Dendritic cell treated with granulocyte-macrophage colony-stimulating factor and Interleukin-4, amounts not matched to agents 40 ng/mL and 50 ng/mL, for 4 days (primary cell): Measurements from ENCODE around the gene ACKR3.

Source experiments
- H3K27ac Mint-ChIP-seq: one replicate; pipeline ENCODE4 v1.8.0; 2022; ENCODE audit warnings: mild to moderate bottlenecking, mixed read lengths
- H3K27me3 Mint-ChIP-seq: one replicate; pipeline ENCODE4 v1.8.0; 2022; ENCODE audit warnings: mild to moderate bottlenecking, mixed read lengths
- H3K36me3 Mint-ChIP-seq: one replicate; pipeline ENCODE4 v1.8.0; 2022; ENCODE audit warnings: low read depth, mixed read lengths
- H3K4me1 Mint-ChIP-seq: one replicate; pipeline ENCODE4 v1.8.0; 2022; ENCODE audit warnings: low read depth, mixed read lengths
- H3K4me3 Mint-ChIP-seq: one replicate; pipeline ENCODE4 v1.8.0; 2022; ENCODE audit warnings: mild to moderate bottlenecking, moderate library complexity, mixed read lengths
- H3K9me3 Mint-ChIP-seq: one replicate; pipeline ENCODE4 v1.8.0; 2022; ENCODE audit warnings: mixed read lengths
- intact Hi-C: fragments of 100-400 bp; cut with micrococcal nuclease; formaldehyde crosslinking; loops from one replicate; pipeline ENCODE4 v1.15.0; 2022

ACKR3 gene

GRCh38 chr2:236578411-236578846, 8.8 kb downstream of the ACKR3 start:
- H3K9me3 Mint-ChIP-seq, result no peaks in the 10 kb centered on the region
- H3K27me3 Mint-ChIP-seq, result no peaks in the 10 kb centered on the region
- intact Hi-C loops, result no loop called here
- H3K4me3 Mint-ChIP-seq, result no peak overlapping the region
- H3K27ac Mint-ChIP-seq, result no peak overlapping the region
- peaks cover 13% of the 10 kb centered on the region for H3K36me3 Mint-ChIP-seq
- H3K4me1 Mint-ChIP-seq, result no peaks in the 10 kb centered on the region

DNA sequence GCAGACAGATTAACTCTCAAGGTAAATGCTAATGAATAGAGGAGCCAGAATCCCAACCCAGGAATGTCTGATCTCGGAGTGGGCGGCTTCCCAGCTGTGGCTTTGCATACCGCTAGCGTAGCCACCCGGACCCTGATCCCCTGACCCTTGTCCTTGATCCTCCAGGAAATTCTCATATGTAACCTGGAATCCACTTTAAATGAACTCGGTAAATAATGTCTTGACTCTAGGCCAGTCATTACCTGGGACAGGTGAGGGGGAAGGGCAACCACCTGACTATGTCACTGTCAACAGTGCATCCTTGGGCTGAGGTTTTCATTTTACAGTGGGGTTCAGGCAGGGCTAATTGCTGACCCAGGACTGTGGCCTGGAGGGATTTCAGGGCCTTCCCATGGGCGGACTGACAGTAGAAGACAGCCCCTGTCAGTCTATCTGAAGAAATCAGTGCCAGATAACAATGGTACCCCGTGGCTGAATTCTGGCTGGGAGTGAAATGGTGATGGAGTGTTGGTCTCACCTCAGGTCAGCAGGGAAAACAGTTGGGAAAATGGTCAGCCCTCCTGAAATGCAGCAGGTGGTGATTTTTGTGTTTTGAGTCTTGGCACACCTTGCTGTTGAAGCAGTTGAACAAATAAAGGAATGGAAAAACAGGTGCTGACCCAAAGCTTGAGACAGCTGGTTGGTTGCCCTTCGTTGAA, 9.6 kb downstream of the ACKR3 start:
- H3K4me3 Mint-ChIP-seq, result no peak overlapping the region
- H3K4me1 Mint-ChIP-seq, result no peaks in the 10 kb centered on the region
- intact Hi-C loops, result no loop called here
- peaks cover 13% of the 10 kb centered on the region for H3K36me3 Mint-ChIP-seq
- H3K9me3 Mint-ChIP-seq, result no peaks in the 10 kb centered on the region
- H3K27me3 Mint-ChIP-seq, result no peaks in the 10 kb centered on the region
- H3K27ac Mint-ChIP-seq, result no peak overlapping the region

DNA sequence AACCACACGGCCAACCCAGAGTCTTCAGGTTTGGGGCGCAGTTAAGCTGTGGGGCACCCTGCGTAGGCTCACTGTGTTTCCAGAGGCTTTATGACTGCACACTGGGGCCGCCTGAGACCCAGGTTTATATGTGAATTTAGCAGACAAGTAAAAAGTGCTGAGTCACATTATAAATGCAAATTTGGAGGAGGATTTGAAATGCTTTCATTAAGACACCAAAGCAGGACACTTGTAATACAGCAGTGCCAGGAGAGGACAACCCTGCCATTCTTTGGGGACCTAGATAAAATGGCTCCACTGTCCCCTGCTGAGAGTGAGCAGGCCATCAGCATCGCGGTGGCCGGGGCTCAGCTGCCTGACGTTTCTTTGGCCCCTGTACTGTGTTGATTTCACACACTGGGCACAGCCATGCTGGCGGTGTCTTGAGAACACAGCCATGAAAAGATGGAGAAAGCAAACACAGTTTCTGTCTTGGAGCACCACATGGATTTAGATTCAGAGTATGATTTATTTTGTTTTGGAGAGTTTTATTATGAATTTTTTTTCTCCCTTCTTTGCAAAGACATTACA, 10.2 kb downstream of the ACKR3 start:
- Mint-ChIP-seq H3K4me1 (no peaks in the 10 kb centered on the region), H3K27ac (no peak overlapping the region), H3K4me3 (no peak overlapping the region), H3K27me3 (no peaks in the 10 kb centered on the region), H3K9me3 (no peaks in the 10 kb centered on the region), H3K36me3 (peaks cover 13% of the 10 kb centered on the region)
- intact Hi-C loops, result no loop called here

DNA sequence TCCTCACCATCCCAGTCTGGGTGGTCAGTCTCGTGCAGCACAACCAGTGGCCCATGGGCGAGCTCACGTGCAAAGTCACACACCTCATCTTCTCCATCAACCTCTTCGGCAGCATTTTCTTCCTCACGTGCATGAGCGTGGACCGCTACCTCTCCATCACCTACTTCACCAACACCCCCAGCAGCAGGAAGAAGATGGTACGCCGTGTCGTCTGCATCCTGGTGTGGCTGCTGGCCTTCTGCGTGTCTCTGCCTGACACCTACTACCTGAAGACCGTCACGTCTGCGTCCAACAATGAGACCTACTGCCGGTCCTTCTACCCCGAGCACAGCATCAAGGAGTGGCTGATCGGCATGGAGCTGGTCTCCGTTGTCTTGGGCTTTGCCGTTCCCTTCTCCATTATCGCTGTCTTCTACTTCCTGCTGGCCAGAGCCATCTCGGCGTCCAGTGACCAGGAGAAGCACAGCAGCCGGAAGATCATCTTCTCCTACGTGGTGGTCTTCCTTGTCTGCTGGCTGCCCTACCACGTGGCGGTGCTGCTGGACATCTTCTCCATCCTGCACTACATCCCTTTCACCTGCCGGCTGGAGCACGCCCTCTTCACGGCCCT, 11.2 kb downstream of the ACKR3 start:
- no peaks in the 10 kb centered on the region for H3K4me1 Mint-ChIP-seq
- peaks cover 13% of the 10 kb centered on the region for H3K36me3 Mint-ChIP-seq
- intact Hi-C loops, result no loop called here
- H3K27ac Mint-ChIP-seq, result no peak overlapping the region
- no peaks in the 10 kb centered on the region for H3K9me3 Mint-ChIP-seq
- H3K27me3 Mint-ChIP-seq, result no peaks in the 10 kb centered on the region
- H3K4me3 Mint-ChIP-seq, result no peak overlapping the region

DNA sequence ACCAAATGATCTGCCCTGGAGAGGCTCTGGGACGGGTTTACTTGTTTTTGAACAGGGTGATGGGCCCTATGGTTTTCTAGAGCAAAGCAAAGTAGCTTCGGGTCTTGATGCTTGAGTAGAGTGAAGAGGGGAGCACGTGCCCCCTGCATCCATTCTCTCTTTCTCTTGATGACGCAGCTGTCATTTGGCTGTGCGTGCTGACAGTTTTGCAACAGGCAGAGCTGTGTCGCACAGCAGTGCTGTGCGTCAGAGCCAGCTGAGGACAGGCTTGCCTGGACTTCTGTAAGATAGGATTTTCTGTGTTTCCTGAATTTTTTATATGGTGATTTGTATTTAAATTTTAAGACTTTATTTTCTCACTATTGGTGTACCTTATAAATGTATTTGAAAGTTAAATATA, 11.9 kb downstream of the ACKR3 start:
- Mint-ChIP-seq H3K27ac (no peak overlapping the region), H3K27me3 (no peaks in the 10 kb centered on the region), H3K36me3 (peaks cover 13% of the 10 kb centered on the region), H3K9me3 (no peaks in the 10 kb centered on the region), H3K4me1 (no peaks in the 10 kb centered on the region), H3K4me3 (no peak overlapping the region)
- intact Hi-C loops, result no loop called here

DNA sequence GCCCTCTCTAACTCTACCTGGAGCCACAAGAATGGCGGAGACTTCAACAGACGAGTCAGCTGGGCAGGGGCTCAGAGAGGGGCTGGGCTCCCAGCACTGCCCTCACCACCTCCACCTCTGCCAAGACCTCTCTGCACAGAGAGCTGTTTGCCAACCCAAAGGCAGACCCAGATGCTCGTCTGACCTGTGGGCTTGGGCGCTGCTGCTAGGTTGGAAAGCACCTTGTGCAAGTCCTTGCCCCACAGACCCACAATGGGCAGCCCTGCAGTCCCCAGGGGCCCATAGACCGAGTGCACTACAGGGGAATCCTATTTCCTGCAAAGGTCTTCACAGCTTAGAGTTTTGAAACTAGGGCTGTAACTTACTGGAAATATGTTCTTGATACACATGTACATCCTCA, 13.3 kb downstream of the ACKR3 start:
- Mint-ChIP-seq H3K4me1 (no peaks in the 10 kb centered on the region), H3K27me3 (no peaks in the 10 kb centered on the region), H3K27ac (no peak overlapping the region), H3K4me3 (no peak overlapping the region), H3K36me3 (peaks cover 13% of the 10 kb centered on the region), H3K9me3 (no peaks in the 10 kb centered on the region)
- intact Hi-C loops, result no loop called here

DNA sequence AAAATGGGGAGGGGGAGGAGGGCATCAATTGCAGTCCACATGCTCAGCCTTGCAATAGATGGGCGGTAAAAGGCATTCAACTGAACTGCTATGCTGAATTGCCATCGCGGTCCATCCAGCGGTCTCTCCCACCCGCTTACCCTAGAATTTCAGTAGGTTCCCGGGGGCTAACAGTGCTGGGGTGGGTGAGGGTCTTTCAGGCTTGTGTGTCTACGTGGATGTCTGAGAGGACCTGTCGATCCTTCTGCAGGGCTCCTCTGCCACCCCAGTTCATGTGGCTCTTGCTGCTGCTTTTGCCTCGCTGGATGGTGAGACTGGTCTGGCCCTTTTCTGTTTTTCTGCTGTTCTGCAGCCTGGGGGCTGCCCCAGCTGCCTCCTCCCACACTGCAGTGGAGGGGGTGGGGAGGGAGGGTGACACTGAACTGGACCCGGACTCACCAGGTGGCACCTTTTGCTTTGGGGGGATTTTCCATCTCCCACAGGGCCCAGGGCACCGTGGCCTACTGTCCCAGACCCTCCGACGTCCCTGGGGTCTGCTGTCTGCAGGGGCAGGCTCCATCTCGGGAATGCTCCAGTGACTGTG, 14.1 kb downstream of the ACKR3 start:
- peaks cover 13% of the 10 kb centered on the region for H3K36me3 Mint-ChIP-seq
- no peaks in the 10 kb centered on the region for H3K9me3 Mint-ChIP-seq
- H3K27me3 Mint-ChIP-seq, result no peaks in the 10 kb centered on the region
- H3K4me3 Mint-ChIP-seq, result no peak overlapping the region
- no peaks in the 10 kb centered on the region for H3K4me1 Mint-ChIP-seq
- intact Hi-C loops, result no loop called here
- no peak overlapping the region for H3K27ac Mint-ChIP-seq

DNA sequence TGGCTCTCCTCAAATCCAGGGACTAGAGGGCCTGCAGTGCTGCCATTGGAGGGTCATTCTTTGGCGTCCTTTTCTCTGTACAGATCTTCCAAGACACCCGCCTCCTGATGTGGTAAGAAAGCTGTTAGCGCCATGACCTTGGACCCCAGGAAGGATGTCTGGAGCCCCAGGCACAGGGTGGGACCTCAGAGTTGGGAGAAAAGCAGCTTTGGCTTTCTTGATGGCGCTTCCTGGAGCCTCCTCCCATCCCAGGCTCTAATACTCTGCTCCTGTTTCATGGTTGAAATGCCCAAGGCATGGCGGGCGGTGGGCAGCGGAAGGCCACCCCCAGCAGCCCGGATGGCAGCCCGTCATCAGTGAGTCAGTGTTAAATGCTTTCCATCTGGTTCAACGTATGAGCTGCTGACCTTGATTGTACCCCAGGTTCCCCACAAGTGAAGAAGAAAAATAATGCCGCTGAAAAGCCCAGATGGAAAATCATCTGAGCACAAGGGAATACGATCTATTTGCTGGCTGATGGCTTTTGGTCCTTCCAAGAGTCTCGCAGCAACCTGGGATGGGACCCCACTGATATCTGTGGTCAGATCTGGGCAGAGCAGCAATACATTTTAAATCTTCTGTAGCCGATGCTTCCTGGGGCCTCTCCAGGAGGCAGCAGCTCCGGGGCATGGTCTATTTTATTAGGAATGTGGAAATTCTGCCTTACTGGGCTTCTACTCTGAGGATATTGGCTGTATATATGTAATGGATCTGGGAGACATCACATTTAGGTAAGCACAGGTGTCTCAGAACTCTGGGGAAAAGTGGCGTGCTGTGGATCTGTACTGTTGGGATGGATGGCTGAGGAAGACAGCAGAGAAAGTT, 15.1 kb downstream of the ACKR3 start:
- no peaks in the 10 kb centered on the region for H3K9me3 Mint-ChIP-seq
- no peaks in the 10 kb centered on the region for H3K4me1 Mint-ChIP-seq
- H3K27me3 Mint-ChIP-seq, result no peaks in the 10 kb centered on the region
- no peak overlapping the region for H3K4me3 Mint-ChIP-seq
- intact Hi-C loops, result no loop called here
- H3K36me3 Mint-ChIP-seq, result peaks cover 13% of the 10 kb centered on the region
- no peak overlapping the region for H3K27ac Mint-ChIP-seq

GRCh38 chr2:236585966-236586365, 16.3 kb downstream of the ACKR3 start:
- Mint-ChIP-seq H3K4me3 (no peak overlapping the region), H3K9me3 (no peaks in the 10 kb centered on the region), H3K36me3 (peaks cover 5% of the 10 kb centered on the region)

GRCh38 chr2:236587861-236588815, 18.5 kb downstream of the ACKR3 start:
- Mint-ChIP-seq H3K27me3 (no peaks in the 10 kb centered on the region), H3K4me1 (no peaks in the 10 kb centered on the region), H3K9me3 (no peaks in the 10 kb centered on the region), H3K36me3 (no peaks in the 10 kb centered on the region), H3K4me3 (no peak overlapping the region), H3K27ac (no peak overlapping the region)
- intact Hi-C loops, result no loop called here

More at GRCh38 chr2:236585966-236586365, 16.3 kb downstream of the ACKR3 start:
- Mint-ChIP-seq H3K27ac (no peak overlapping the region), H3K4me1 (no peaks in the 10 kb centered on the region), H3K27me3 (no peaks in the 10 kb centered on the region)
- intact Hi-C loops, result no loop called here

DNA sequence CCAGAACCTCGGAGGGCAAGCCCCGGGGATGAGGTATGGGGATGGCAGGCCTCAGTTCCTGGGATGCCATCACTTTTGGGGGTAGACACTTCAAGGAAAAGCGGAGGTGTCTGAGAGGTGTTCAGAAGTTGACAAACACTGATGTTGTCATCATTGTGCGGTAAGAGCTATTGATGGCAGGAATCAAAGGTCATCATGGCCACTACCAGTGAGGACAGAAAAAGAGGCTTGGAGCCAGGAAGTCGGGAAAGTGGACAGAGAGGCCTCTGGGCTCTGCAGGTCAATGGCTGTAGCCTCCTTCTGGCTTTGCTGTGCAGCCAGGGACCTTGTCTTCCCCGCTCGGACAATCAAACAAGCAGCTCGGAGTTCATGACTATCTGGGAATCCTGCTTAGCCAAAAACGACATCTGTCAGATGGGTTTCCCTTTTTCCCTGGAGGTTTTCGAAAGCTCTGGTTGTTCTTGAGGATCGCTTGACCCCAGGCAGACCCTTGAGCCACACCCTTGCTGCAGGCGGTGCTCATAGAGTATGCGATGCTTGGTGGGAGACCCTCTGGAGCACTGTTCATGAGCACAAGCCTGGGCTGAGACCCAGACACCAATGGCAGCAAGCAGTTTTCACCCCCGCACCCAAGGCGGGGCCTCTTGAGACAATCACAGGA, 19.4 kb downstream of the ACKR3 start:
- Mint-ChIP-seq H3K4me3 (no peak overlapping the region), H3K4me1 (no peaks in the 10 kb centered on the region), H3K9me3 (no peaks in the 10 kb centered on the region), H3K27ac (no peak overlapping the region), H3K27me3 (no peaks in the 10 kb centered on the region), H3K36me3 (no peaks in the 10 kb centered on the region)
- intact Hi-C loops, result no loop called here

- intact Hi-C loops, result no loop called here
- H3K36me3 Mint-ChIP-seq, result no peaks in the 10 kb centered on the region
- H3K9me3 Mint-ChIP-seq, result no peaks in the 10 kb centered on the region
- no peaks in the 10 kb centered on the region for H3K4me1 Mint-ChIP-seq
- no peak overlapping the region for H3K4me3 Mint-ChIP-seq
- no peaks in the 10 kb centered on the region for H3K27me3 Mint-ChIP-seq
- H3K27ac Mint-ChIP-seq, result no peak overlapping the region
Measured at GRCh38 chr2:236590846-236591245, 21.2 kb downstream of the ACKR3 start.
